Motor neuron (in vitro differentiated cells): Measurements from ENCODE around the gene CFAP61. TPM values are rescaled to one million over a fixed set of nuclear protein-coding genes. Genes with fewer than 3 reads are reported as not detected.
A peak's percentile ranks its signal among the peaks of the same experiment; 100 is the strongest.

Experiments
- ATAC-seq, 8 experiments: fragments of 200-7000 bp; cut with Tn5 transposase; replicated peaks in 6 of 8; 2 replicates each; pipeline ENCODE4 v1.8.0; 2021; ENCODE audit warnings: mild to moderate bottlenecking in 8 of 8, moderate library complexity in 8 of 8
- H3K27ac ChIP-seq, 2 donors: fragments of 250-450 bp; sonication (Bioruptor Pico); 2 replicates each; pipeline ENCODE4 v1.9.0; 2021; ENCODE audit warnings: antibody characterized with exemption in 2 of 2, mild to moderate bottlenecking in 2 of 2, moderate library complexity in 1 of 2
- H3K4me1 ChIP-seq, 2 donors: fragments of 250-450 bp; sonication (Bioruptor Pico); replicated peaks in 1 of 2; 2 replicates each; pipeline ENCODE4 v1.6.1; 2021; ENCODE audit warnings: antibody characterized with exemption in 2 of 2, mild to moderate bottlenecking in 2 of 2, moderate library complexity in 1 of 2
- H3K4me3 ChIP-seq, 5 donors: fragments of 250-450 bp; sonication (Bioruptor Pico); 2 replicates each; pipeline ENCODE4 v1.9.0; 2021; ENCODE audit warnings: antibody characterized with exemption in 5 of 5, mild to moderate bottlenecking in 5 of 5, moderate library complexity in 4 of 5
- WGBS, 10 experiments: fragments of 450-650 bp; shearing (Covaris generic); methylation state at CpG; one replicate each; pipeline ENCODE4 v1.0.0; 2022; 5-methylcytosine and 5-hydroxymethylcytosine counted together
- in situ Hi-C, 9 experiments: fragments of 400-800 bp; cut with MboI; loops; one replicate each; pipeline ENCODE4 v1.15.0; 2021; ENCODE audit warnings: low sequenced_read_pairs in 9 of 9, low pct_unique_long_range_greater_than_20kb in 2 of 9; ENCODE audit not compliant: unreplicated experiment in 9 of 9
- total RNA-seq, 8 experiments: library from RNA; unstranded; fragments of 300-600 nt; gene quantifications; 2 replicates each; pipeline versions ENCODE4 v1.2.3 to v1.2.4, GENCODE V29; 2022

Gene CFAP61
- total RNA-seq, 8 experiments from 2014 or later, result 0.36 to 13.0 (median 1.3) TPM

DNA sequence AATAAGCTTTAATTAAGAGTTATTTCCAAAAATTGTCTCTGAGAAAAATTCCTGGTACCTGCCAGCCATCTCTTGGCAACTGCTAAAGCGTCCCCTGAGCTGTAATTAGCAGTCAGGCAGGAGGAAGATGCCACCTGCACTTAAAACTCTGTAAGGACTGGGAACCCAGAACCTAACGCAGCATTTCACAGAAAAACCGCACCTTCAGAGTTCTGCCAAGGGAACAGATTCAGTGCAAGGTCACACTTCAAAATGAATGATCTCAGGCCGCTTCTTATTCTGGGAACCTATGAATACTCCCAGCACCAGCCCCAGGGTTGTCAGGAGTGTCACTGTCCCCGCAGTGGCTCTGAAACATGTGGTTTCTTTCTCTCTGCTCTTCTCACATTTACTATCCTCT is 352.3 kb downstream of the CFAP61 start:
- H3K4me1 ChIP-seq, result peaks cover 24 to 25% of the 10 kb centered on the region in 2 donors
- in situ Hi-C loops, result no loop called here
- 40 to 92% (median 83%) methylated on average over 1 to 5 of the region's 5 CpGs; no CpG with 5 or more reads in 1 of the 10 experiments for WGBS, 10 experiments
- H3K27ac ChIP-seq, result no peak overlapping the region
- H3K4me3 ChIP-seq, result no peak overlapping the region
- no peak for ATAC-seq

DNA sequence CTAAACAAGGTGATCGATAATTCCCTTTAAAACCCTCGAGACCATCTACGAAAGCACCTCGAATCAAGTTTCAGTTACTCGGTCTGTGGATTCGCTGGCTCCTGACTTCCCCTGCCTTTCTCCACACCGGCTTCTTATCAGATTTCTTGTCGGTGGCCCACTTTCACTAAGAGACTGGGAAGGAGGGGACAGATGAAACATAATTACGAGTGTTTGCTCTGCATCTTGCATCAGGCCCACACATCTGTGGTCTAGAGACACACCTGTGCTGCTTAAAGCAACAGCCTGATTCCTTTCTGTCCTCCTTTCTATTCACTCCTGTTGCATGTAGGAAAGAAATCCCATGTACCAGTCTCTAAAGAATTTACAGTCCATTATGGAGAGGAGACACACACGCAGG is 353.3 kb downstream of the CFAP61 start:
- Histone ChIP-seq H3K4me3 (no peak overlapping the region), H3K4me1 (peaks cover 28 to 35% of the 10 kb centered on the region in 2 donors), H3K27ac (no peak overlapping the region)
- in situ Hi-C loops, result no loop called here
- 60 to 100% (median 88%) methylated on average over 1 to 9 of the region's 10 CpGs for WGBS, 10 experiments
- ATAC-seq, result no peak

DNA sequence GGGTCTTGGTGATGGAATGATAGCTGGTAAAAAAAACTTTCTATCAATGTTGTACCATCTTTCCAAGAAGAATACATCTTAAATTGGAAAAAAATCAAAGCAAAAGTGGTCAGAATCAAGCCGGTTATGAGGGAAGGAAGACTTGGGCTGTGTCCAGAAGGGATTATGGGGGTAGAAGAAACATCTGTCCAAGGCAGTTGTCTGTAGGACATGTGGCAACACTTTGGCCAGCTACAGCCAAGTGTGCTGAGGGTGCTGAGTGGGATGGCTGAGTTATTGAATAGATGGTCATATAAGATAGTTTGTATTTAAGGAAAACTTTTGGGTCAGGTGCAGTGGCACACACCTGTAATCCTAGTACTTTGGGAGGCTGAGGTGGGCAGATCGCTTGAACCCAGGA is 354.0 kb downstream of the CFAP61 start:
- H3K4me1 ChIP-seq, result peaks cover 33 to 42% of the 10 kb centered on the region in 2 donors
- 33 to 100% (median 100%) methylated on average over 1 to 2 of the region's 2 CpGs; no CpG with 5 or more reads in 4 of the 10 experiments for WGBS, 10 experiments
- H3K27ac ChIP-seq, result no peak overlapping the region
- in situ Hi-C loops, result no loop called here
- H3K4me3 ChIP-seq, result no peak overlapping the region
- ATAC-seq, result no peak

DNA sequence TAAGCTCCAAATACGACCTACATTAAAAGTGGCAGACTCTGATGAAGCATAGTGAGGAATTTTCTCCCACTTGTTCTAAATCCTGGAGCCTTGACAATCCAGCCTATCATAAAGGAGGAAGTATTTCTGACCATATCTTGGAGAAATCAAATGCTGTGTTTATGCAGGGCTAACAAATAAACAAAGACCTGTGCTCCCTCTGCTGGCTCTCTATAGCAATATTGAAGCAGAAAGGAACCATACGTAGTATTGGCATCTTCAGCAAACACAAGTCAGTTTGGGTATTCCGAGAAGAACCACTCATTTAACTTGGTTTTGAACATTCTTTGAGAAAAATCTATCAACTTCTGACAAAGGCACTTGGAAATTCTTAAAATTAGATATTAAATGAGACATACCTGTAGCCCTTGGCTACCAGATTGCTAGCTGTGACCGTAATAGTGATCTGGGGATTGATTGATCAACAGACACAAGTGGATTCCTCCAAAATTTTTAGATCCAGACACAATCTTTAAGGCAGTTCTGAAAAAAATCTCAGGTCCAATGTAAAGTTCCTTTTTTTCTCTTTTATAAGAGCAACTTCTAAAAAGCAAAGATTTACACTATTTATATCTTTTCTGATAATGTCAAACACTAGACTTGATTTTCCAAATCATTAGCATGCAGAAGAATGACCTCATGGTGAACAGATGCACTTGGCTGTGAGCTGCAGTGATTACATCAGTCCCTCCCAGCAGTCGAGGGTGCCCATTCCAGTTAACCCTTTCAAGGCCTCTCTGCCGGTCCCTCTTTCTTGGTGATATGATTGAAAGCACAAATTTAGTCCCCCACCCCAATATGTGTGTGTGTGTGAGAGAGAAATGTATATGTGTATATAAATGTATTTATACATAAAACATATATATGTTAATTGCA is 355.8 kb downstream of the CFAP61 start:
- in situ Hi-C loops, result no loop called here
- WGBS, 10 experiments, result 0 to 100% (median 73%) methylated on average over 1 to 6 of the region's 6 CpGs
- peak; percentile 51 to 85 (median 68) for ATAC-seq
- Histone ChIP-seq H3K27ac (peak overlapping the region; percentile 2 to 50), H3K4me1 (peaks cover 50 to 60% of the 10 kb centered on the region in 2 donors), H3K4me3 (no peak overlapping the region)

DNA sequence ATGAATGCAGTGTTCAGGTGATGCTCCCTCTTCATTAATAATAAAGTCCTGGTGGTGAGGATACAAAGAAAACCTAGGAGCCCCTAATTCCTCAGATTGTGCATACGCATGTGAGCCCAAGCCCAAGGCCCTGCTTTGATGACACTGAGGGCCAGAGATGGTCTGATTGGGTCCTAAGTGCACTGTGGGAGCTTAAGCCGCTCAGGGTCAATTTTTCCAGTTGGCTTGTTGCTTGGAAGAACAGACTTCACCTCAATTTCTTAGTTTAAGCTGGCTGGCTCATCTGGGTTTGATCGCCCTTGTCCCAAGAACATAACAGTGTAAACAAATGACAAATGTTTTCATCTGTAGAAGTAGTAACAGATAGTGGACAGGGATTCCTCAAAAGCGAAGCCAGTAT is 357.0 kb downstream of the CFAP61 start:
- no peak for ATAC-seq
- 67 to 100% (median 100%) methylated on average over 1 to 4 of the region's 4 CpGs; no CpG with 5 or more reads in 1 of the 10 experiments for WGBS, 10 experiments
- no peak overlapping the region for H3K27ac ChIP-seq

More for the DNA sequence above, 357.0 kb downstream of the CFAP61 start:
- in situ Hi-C loops, result no loop called here
- peaks cover 62 to 72% of the 10 kb centered on the region in 2 donors for H3K4me1 ChIP-seq
- no peak overlapping the region for H3K4me3 ChIP-seq

Other genes starting within 250 kb of the CFAP61 start
- gene NAA20, start 35.2 kb upstream of the CFAP61 start, total RNA-seq, result 10 to 100 TPM; 33.5 to 64.3 (median 44.4) TPM
- 10 to 100 TPM; 21.7 to 31.5 (median 26.4) TPM for gene CRNKL1, start 66 bp upstream of the CFAP61 start, total RNA-seq